ENCODE data around the gene BACE2. TPM values are rescaled to one million over a fixed set of nuclear protein-coding genes. Genes with fewer than 3 reads are reported as not detected.

Gene BACE2
- total RNA-seq, 1 donor from 2014 or later, result 16.8 TPM

DNA sequence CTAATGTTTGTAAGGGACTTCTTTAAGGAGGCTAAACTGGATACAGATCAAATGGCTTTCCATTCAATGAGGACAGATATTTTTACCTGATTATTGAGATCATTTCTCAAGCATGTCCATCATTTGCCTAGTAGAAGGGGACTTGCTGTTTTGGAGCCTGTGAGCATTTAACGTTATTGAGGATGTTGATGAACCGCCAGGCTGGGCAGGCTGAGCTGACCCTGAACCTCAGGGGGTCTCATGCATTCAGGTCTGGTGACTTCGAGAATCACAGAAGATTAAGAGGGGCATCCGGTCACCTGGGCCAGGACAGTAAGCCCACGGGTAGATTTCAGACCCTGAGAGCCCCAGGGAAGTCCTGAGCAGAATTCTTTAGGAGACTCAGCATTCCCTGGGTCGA is 63.1 kb downstream of the BACE2 start:
- no peak overlapping the region for H3K4me2 ChIP-seq (ENCODE audit: low read length)
- Mint-ChIP-seq H3K9me3 (ENCODE audit: unreplicated experiment) (peaks cover 4% of the 10 kb centered on the region), H3K4me1 (ENCODE audit: low read depth, unreplicated experiment) (no peaks in the 10 kb centered on the region), H3K36me3 (ENCODE audit: low read depth, unreplicated experiment) (peaks cover 5% of the 10 kb centered on the region), H3K27ac (ENCODE audit: unreplicated experiment) (no peak overlapping the region), H3K27me3 (ENCODE audit: low read depth, unreplicated experiment) (peaks cover 2% of the 10 kb centered on the region), H3K4me3 (ENCODE audit: unreplicated experiment) (no peak overlapping the region)
- H3K36me3 ChIP-seq (ENCODE audit: insufficient read depth, low read length), result peaks cover 4% of the 10 kb centered on the region
- H3K9ac ChIP-seq (ENCODE audit: low read length), result no peak overlapping the region
- no peak for FAIRE-seq
- H3K27me3 ChIP-seq (ENCODE audit: insufficient read depth, low read length), result no peaks in the 10 kb centered on the region
- no peak overlapping the region for H3K4me3 ChIP-seq (ENCODE audit: insufficient read depth, low read depth, low read length)
- no peak for TF ChIP-seq EZH2 (IDR thresholded peaks at IDR 0.05; ENCODE audit: insufficient read depth, low read length)
- TF ChIP-seq CTCF (IDR thresholded peaks at IDR 0.05; ENCODE audit: insufficient read depth, low read depth, low read length), result no peak
- H2AFZ ChIP-seq (ENCODE audit: low read depth, low read length), result no peak overlapping the region
- no peak for DNase-seq (ENCODE audit: low read depth)
- H4K20me1 ChIP-seq (ENCODE audit: insufficient read depth, low read length), result peaks cover 6% of the 10 kb centered on the region
- no peaks in the 10 kb centered on the region for H3K4me1 ChIP-seq (ENCODE audit: insufficient read depth, low read length)
- H3K27ac ChIP-seq (ENCODE audit: low read depth, low read length), result no peak overlapping the region
- no peaks in the 10 kb centered on the region for H3K79me2 ChIP-seq (ENCODE audit: insufficient read depth, low read length)
- no peaks in the 10 kb centered on the region for H3K9me3 ChIP-seq (ENCODE audit: insufficient read depth, low read depth, low read length)

DNA sequence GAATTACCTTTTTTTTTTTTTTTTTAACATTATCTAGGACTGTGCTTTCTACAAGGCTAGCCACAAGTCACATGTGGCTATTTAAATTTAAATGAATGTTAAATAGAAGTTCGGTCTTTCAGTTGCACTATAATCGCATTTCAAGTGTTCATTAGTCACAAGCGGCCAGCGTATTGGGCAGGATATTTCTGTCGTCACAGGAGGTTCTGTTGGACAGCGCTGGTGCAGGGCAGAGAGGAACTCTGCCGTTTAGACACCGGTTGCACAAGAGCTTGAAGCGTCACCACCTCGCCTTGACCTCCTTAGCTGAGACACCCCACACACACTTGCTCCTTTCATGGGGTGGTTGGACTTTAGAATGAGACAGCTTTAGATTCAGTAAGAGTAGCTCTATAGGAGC is 64.1 kb downstream of the BACE2 start:
- Mint-ChIP-seq H3K27ac (ENCODE audit: unreplicated experiment) (no peak overlapping the region), H3K9me3 (ENCODE audit: unreplicated experiment) (peaks cover 4% of the 10 kb centered on the region), H3K27me3 (ENCODE audit: low read depth, unreplicated experiment) (peaks cover 2% of the 10 kb centered on the region), H3K4me1 (ENCODE audit: low read depth, unreplicated experiment) (no peaks in the 10 kb centered on the region), H3K4me3 (ENCODE audit: unreplicated experiment) (no peak overlapping the region), H3K36me3 (ENCODE audit: low read depth, unreplicated experiment) (peaks cover 5% of the 10 kb centered on the region)
- DNase-seq (ENCODE audit: low read depth), result no peak
- H3K4me3 ChIP-seq (ENCODE audit: insufficient read depth, low read depth, low read length), result no peak overlapping the region
- no peak for FAIRE-seq
- no peaks in the 10 kb centered on the region for H3K36me3 ChIP-seq (ENCODE audit: insufficient read depth, low read length)
- no peaks in the 10 kb centered on the region for H3K27me3 ChIP-seq (ENCODE audit: insufficient read depth, low read length)
- H3K9ac ChIP-seq (ENCODE audit: low read length), result no peak overlapping the region
- no peak for TF ChIP-seq EZH2 (IDR thresholded peaks at IDR 0.05; ENCODE audit: insufficient read depth, low read length)
- TF ChIP-seq CTCF (IDR thresholded peaks at IDR 0.05; ENCODE audit: insufficient read depth, low read depth, low read length), result no peak
- no peak overlapping the region for H2AFZ ChIP-seq (ENCODE audit: low read depth, low read length)
- no peaks in the 10 kb centered on the region for H3K9me3 ChIP-seq (ENCODE audit: insufficient read depth, low read depth, low read length)
- H4K20me1 ChIP-seq (ENCODE audit: insufficient read depth, low read length), result peaks cover 6% of the 10 kb centered on the region
- H3K27ac ChIP-seq (ENCODE audit: low read depth, low read length), result no peak overlapping the region
- no peaks in the 10 kb centered on the region for H3K79me2 ChIP-seq (ENCODE audit: insufficient read depth, low read length)
- no peaks in the 10 kb centered on the region for H3K4me1 ChIP-seq (ENCODE audit: insufficient read depth, low read length)
- no peak overlapping the region for H3K4me2 ChIP-seq (ENCODE audit: low read length)

- Histone ChIP-seq H3K4me1 (ENCODE audit: insufficient read depth, low read length) (no peaks in the 10 kb centered on the region), H3K4me2 (ENCODE audit: low read length) (no peak overlapping the region), H2AFZ (ENCODE audit: low read depth, low read length) (no peak overlapping the region), H3K9me3 (ENCODE audit: insufficient read depth, low read depth, low read length) (no peaks in the 10 kb centered on the region), H3K4me3 (ENCODE audit: insufficient read depth, low read depth, low read length) (no peak overlapping the region), H3K36me3 (ENCODE audit: insufficient read depth, low read length) (no peaks in the 10 kb centered on the region), H3K9ac (ENCODE audit: low read length) (no peak overlapping the region), H4K20me1 (ENCODE audit: insufficient read depth, low read length) (no peaks in the 10 kb centered on the region), H3K79me2 (ENCODE audit: insufficient read depth, low read length) (no peaks in the 10 kb centered on the region), H3K27ac (ENCODE audit: low read depth, low read length) (no peak overlapping the region), H3K27me3 (ENCODE audit: insufficient read depth, low read length) (no peaks in the 10 kb centered on the region)
- peaks cover 2% of the 10 kb centered on the region for H3K27me3 Mint-ChIP-seq (ENCODE audit: low read depth, unreplicated experiment)
- no peak overlapping the region for H3K27ac Mint-ChIP-seq (ENCODE audit: unreplicated experiment)
- no peaks in the 10 kb centered on the region for H3K4me1 Mint-ChIP-seq (ENCODE audit: low read depth, unreplicated experiment)
- DNase-seq (ENCODE audit: low read depth) (no peak), FAIRE-seq (no peak)
- TF ChIP-seq CTCF (IDR thresholded peaks at IDR 0.05; ENCODE audit: insufficient read depth, low read depth, low read length), result no peak
- no peak for TF ChIP-seq EZH2 (IDR thresholded peaks at IDR 0.05; ENCODE audit: insufficient read depth, low read length)
- peaks cover 4% of the 10 kb centered on the region for H3K9me3 Mint-ChIP-seq (ENCODE audit: unreplicated experiment)
- no peak overlapping the region for H3K4me3 Mint-ChIP-seq (ENCODE audit: unreplicated experiment)
- H3K36me3 Mint-ChIP-seq (ENCODE audit: low read depth, unreplicated experiment), result peaks cover 5% of the 10 kb centered on the region
Observed at GRCh38 chr21:41233916-41234315, 66.0 kb downstream of the BACE2 start.
